HT1080 (cell line): ENCODE results near the gene KIR3DL3. TPM values are rescaled to one million over a fixed set of nuclear protein-coding genes. Genes with fewer than 3 reads are reported as not detected.
"Not testable (repeated sequence)": the region's sequence is repeated elsewhere in the genome, so short reads cannot be mapped to it uniquely, and the experiment has no call there.

ENCODE experiments used
- DNase-seq: peaks from one replicate; pipeline ENCODE4 v3.0.0-alpha.2; 2015; ENCODE audit warnings: low read depth
- polyA plus RNA-seq, 2 experiments: library from polyadenylated mRNA; depleted of rRNA; stranded (reverse); fragments of >200 nt; gene quantifications; 2 replicates each; pipeline ENCODE4 v1.2.3, GENCODE V29; 2015
- total RNA-seq: library from RNA; depleted of rRNA; stranded (reverse); fragments of >200 nt; shearing (Covaris generic); gene quantifications from 2 replicates; pipeline ENCODE4 v1.2.3, GENCODE V29; 2014; rRNA removed

The KIR3DL3 gene
- not detected in 2 replicates for total RNA-seq
- polyA plus RNA-seq (2015; cell fraction: cytosol; rRNA removed): not detected in 2 replicates
- not detected in 2 replicates for polyA plus RNA-seq (2015; cell fraction: nucleus; rRNA removed)

GRCh38 chr19:54724142-54724541, at the start of gene KIR3DL3:
KIR3DL3 (plus strand) TSS chr19:54724442; CDS start chr19:54724497, 55 bp downstream.
- DNase-seq: no peak

GRCh38 chr19:54676210-54676834, 47.9 kb upstream of the KIR3DL3 start:
- not testable (repeated sequence) for DNase-seq

- no peak for DNase-seq
Measured at GRCh38 chr19:54677217-54677616, 47.0 kb upstream of the KIR3DL3 start.

GRCh38 chr19:54681596-54681995, 42.6 kb upstream of the KIR3DL3 start:
- DNase-seq: not testable (repeated sequence)

GRCh38 chr19:54682306-54682856, 41.9 kb upstream of the KIR3DL3 start:
- no peak for DNase-seq

- DNase-seq: peak; percentile 49
Measured at GRCh38 chr19:54684527-54684926, 39.7 kb upstream of the KIR3DL3 start.

- no peak for DNase-seq
Measured at GRCh38 chr19:54691582-54692297, 32.5 kb upstream of the KIR3DL3 start.

GRCh38 chr19:54692298-54692615, 32.0 kb upstream of the KIR3DL3 start:
- DNase-seq: no peak

- DNase-seq: no peak
Measured at GRCh38 chr19:54694648-54695047, 29.6 kb upstream of the KIR3DL3 start.

- DNase-seq: no peak
Measured at GRCh38 chr19:54696117-54696548, 28.1 kb upstream of the KIR3DL3 start.

GRCh38 chr19:54696766-54697165, 27.5 kb upstream of the KIR3DL3 start:
- DNase-seq: no peak

GRCh38 chr19:54697716-54698115, 26.5 kb upstream of the KIR3DL3 start:
- DNase-seq: not testable (repeated sequence)

GRCh38 chr19:54704928-54705327, 19.3 kb upstream of the KIR3DL3 start:
- DNase-seq: no peak

- no peak for DNase-seq
Measured at GRCh38 chr19:54707962-54708361, 16.3 kb upstream of the KIR3DL3 start.

- DNase-seq: no peak
Measured at GRCh38 chr19:54708781-54709180, 15.5 kb upstream of the KIR3DL3 start.

GRCh38 chr19:54709212-54709948, 14.9 kb upstream of the KIR3DL3 start:
- DNase-seq: no peak

- not testable (repeated sequence) for DNase-seq
Measured at GRCh38 chr19:54709956-54710355, 14.3 kb upstream of the KIR3DL3 start.

- DNase-seq: no peak
Measured at GRCh38 chr19:54724644-54725043, 402 bp downstream of the KIR3DL3 start.

- DNase-seq: no peak
Measured at GRCh38 chr19:54725321-54725720, 1.1 kb downstream of the KIR3DL3 start.

- DNase-seq: no peak
Measured at GRCh38 chr19:54727562-54727961, 3.3 kb downstream of the KIR3DL3 start.

- DNase-seq: no peak
Measured at GRCh38 chr19:54728167-54728566, 3.9 kb downstream of the KIR3DL3 start.
